A549 treated with Hydrocortisone at 1 μM for 4 hours (cell line): Measurements from ENCODE around the gene IFI44. TPM values are rescaled to one million over a fixed set of nuclear protein-coding genes. Genes with fewer than 3 reads are reported as not detected.

Experiments
- total RNA-seq: library from RNA; stranded (reverse); fragments of 200-300 nt; extraction: Qiagen RNA extraction; gene quantifications from 5 replicates; pipeline ENCODE4 v1.2.3, GENCODE V29; 2022

Gene IFI44
- 0.16 to 0.79 TPM (median 0.43 TPM) in 5 replicates for total RNA-seq

GRCh38 chr1:78649628-78650027 is at the start of gene IFI44:
Gene IFI44, plus strand, starts transcription at chr1:78649831. Its CDS starts 365 bp downstream, at chr1:78650196.

GRCh38 chr1:78619803-78620579 is 29.6 kb upstream of the IFI44 start, which contains the start of gene IFI44L:
Gene IFI44L, plus strand, starts transcription at chr1:78620448. Its CDS starts 7,468 bp downstream, at chr1:78627916.

Other genes starting within 250 kb of the IFI44 start
- gene PTGFR, start 158.9 kb upstream of the IFI44 start, total RNA-seq, result not detected in 5 replicates
- gene IFI44L, start 29.4 kb upstream of the IFI44 start, total RNA-seq, result 0.08 to 0.28 TPM in 2 of 5 replicates, not detected in the others